Gastroesophageal sphincter (tissue), 3 donors: ENCODE measurements around the gene DPEP1.

ENCODE experiments used
- CTCF ChIP-seq, 4 experiments: fragments of 200-600 bp in 2 of 4; fragments of 450-650 bp in 2 of 4; sonication (generic) in 1 of 4; IDR thresholded peaks; one replicate each; pipeline ENCODE4 v1.5.1; 2017 to 2019; ENCODE audit warnings: antibody characterized with exemption in 4 of 4, mild to moderate bottlenecking in 2 of 4, moderate library complexity in 2 of 4
- EP300 ChIP-seq: sonication (generic); formaldehyde crosslinking; IDR thresholded peaks from one replicate; pipeline ENCODE4 v1.6.1; 2017; ENCODE audit warnings: antibody characterized with exemption, mild to moderate bottlenecking
- POLR2AphosphoS5 ChIP-seq: sonication (generic); formaldehyde crosslinking; IDR thresholded peaks from one replicate; pipeline ENCODE4 v1.6.1; 2017; ENCODE audit warnings: antibody characterized with exemption

DNA sequence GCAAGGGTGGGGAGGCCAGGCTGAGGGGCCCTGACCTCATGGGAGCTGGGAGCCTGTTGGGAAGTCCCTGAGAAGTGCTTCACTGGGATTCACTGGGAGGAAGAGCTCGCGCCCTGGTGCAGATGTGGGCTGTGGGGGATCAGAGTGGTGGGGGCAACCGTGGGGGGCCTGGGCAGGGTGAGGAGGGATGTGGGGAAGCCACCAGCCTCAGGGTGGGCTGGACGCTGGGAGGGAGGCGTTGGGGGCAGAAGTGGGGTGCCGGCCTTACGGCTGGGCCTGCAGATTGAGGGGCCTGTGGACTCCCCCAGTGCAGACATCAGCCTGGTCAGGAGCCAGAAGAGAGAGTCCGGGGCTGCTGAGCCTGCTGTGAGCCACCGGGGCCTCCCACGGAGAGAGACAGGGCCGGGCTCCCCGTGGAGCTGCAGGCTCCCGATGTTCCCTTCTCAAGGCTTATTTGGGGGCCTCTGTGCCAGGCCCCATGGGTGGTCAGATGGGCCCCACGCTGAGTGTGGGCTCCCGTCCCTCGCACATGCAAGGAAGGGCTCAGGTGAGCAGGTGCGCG is 7.8 kb downstream of the DPEP1 start:
- no peak for TF ChIP-seq EP300
- no peak for TF ChIP-seq CTCF (IDR thresholded peaks at IDR 0.05)
- no peak for TF ChIP-seq POLR2AphosphoS5
